Medulla oblongata (tissue), 1 donor: ENCODE results near the gene ZSCAN32.

Experiments used
- DNase-seq: peaks from one replicate; pipeline ENCODE4 v3.0.0-alpha.2; 2015; ENCODE audit errors: extremely low spot score

ZSCAN32 gene

DNA sequence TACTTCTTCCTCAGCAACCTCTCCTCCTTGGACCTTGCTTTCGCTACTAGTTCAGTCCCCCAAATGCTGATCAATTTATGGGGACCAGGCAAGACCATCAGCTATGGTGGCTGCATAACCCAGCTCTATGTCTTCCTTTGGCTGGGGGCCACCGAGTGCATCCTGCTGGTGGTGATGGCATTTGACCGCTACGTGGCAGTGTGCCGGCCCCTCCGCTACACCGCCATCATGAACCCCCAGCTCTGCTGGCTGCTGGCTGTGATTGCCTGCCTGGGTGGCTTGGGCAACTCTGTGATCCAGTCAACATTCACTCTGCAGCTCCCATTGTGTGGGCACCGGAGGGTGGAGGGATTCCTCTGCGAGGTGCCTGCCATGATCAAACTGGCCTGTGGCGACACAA is 44.7 kb downstream of the ZSCAN32 start:
- DNase-seq: no peak

- DNase-seq: no peak
Observed at GRCh38 chr16:3355589-3355988, 45.2 kb downstream of the ZSCAN32 start, which contains the start of gene OR2C1. Gene OR2C1, plus strand, starts transcription at chr16:3355889. Its CDS starts 52 bp downstream, at chr16:3355941.

- DNase-seq: no peak
Observed at GRCh38 chr16:3349175-3349574, 51.6 kb downstream of the ZSCAN32 start.

- no peak for DNase-seq
Observed at GRCh38 chr16:3348547-3349167, 52.1 kb downstream of the ZSCAN32 start.

- DNase-seq: no peak
Observed at GRCh38 chr16:3347586-3347985, 53.2 kb downstream of the ZSCAN32 start.

DNA sequence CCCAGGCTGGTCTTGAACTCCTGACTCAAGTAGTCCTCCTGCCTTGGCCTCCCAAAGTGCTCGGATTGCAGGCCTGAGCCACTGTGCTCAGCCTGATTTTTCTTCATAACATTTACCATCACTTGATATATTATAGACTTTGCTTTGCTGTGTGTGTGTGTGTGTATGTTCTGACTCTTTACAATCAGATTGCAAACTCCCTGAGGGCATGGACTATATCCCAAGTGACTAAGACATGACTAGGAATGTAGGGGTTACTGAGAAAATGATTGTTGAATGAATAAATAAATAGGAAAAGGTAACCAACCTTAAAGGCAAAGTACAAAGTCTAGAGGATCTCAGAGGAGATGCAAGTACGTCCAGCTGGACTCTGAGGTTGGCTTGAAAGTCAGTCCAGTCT is 54.8 kb downstream of the ZSCAN32 start:
- no peak for DNase-seq
